AG20443 (cell line): ENCODE data around the gene FFAR4.
A peak's percentile ranks its signal among the peaks of the same experiment; 100 is the strongest.

Experiments used
- DNase-seq: peaks from one replicate; pipeline ENCODE4 v3.0.0; 2012; ENCODE audit warnings: low spot score, mixed read lengths

Gene FFAR4

DNA sequence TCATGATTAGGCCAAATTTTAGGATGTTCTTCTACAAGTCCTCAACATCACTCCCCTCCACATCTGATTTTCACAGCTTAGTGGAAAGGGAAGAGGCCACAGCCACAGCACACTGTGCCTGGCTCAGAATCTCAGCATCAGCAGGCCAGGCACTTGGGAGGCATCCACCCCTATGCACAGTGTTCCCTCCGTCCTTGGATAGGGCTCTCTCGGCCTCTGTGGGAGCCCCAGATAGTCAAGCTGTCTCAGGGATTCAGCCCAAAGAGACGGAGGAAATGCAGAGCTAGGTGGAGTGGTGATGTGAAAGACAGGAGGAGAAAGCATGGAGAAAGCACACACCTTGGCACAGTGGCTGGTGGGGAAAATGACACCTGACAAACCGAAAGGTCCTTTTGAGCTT lies 33.3 kb downstream of the FFAR4 start:
- DNase-seq: no peak

GRCh38 chr10:93600446-93601145 lies 34.1 kb downstream of the FFAR4 start:
- DNase-seq: peak; percentile 63

DNA sequence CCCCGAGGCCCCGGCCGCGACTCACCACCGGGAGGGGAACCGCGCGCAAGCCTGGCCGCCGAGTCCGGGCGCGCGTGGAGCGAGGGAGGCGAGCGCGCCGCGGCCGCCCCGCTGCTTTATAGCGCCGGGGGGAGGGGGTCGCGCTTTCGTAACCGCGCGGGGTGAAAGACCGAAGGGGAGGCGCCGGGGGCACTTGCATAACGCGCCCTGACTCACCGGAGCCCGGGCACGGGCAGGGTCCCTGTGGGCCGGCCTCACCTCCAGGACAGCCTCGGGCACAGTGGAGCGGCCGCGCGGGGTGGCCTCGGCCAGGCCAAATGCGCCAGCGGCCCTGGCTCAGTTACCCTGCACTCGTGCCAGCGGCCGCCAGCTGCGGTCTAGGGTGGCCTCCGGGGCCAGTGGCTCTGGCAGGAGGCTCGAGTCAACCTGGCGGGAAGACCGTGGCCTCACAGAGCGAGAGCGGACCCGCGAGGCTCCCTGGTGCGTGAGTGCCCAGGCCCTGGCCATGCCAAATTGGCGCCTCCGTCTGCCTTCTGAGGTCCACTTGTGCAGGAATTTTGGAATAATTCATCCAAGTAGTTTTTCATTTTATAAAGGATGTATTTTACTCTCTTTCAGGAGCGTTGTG lies 34.8 kb downstream of the FFAR4 start, which contains the start of gene RBP4:
Gene RBP4, minus strand, starts transcription at position 90 of the 628 bp plus-strand sequence. CDS start 207 bp downstream, outside the sequence.
- peak; percentile 43 for DNase-seq

DNA sequence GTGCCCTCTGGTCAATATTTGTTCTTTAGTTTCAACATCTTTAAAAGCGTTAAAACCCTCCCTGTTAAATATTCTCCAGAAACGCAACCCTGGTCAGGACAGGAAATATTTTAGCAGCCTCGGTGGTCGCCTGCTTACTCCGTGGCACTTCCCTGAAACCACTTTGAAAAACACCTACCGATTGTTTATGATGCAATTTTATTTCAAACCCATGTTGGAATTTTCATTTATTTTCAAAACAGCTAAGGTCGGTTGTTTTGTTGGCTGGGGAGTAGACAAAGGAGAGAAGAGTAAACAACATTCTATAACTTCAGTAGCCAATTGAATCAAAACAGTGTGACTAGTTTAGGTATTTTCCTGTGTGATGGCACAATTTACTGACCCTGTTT lies 35.3 kb downstream of the FFAR4 start:
- no peak for DNase-seq

DNA sequence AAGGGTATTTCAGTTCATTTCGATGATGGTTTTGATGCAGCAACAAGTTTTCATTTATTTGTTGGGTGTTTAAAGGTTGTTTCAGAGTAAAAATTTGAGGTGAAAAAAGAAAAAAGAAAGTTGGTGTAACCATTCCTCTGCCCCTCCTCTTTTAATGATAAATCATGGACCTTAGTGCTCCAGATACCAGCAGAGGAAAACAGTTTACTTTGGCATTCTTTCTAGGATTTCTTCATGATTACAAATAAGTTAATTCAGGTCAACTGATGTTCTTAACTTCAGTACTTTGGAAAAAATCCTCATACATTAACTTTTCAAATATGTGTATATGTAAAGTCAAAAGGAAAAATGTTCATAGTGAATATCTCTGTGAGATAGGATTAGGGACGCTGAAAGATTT lies 36.6 kb downstream of the FFAR4 start:
- no peak for DNase-seq

- no peak for DNase-seq
Observed at GRCh38 chr10:93604146-93604545, 37.7 kb downstream of the FFAR4 start.

DNA sequence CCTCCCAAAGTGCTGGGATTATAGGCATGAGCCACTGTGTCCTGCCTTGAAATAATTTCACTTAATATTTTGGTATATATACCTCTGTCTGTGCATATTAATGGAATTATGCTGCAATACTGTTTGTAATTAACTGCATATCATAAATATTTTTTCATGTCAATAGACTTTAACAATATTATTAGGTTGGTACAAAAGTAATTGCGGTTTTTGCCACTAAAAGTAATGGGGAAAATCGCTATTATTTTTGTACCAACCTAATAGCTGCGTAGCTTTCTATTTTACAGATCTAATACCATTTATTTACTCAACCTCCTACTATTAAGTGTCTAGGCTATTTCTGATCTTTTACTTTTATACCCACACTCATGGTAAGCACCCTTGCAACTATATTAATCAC lies 42.0 kb downstream of the FFAR4 start:
- DNase-seq: no peak

DNA sequence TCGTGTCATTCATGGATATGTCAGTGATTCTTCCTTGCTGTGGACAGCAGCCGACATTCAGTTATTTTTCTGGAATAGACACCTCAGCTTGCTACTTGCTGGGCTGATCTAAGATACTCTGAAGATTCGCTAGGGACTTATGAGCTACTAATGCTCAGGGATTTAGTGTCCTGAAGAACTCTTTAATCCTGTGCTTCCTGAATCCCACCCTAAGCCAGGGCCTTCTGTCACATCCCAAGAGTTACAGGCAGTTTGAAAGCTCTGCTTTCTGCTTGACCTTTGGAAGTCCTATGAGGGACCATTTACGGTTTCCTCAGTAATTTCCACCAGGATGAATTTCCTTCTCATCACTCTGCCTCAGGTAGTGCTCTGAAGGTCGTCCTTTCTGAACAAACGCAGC lies 45.8 kb downstream of the FFAR4 start, which contains the start of gene PDE6C:
Gene PDE6C, plus strand, starts transcription at position 227 of the 400 bp plus-strand sequence. CDS start 189 bp downstream, outside the sequence.
- DNase-seq: no peak

GRCh38 chr10:93613126-93613525 lies 46.7 kb downstream of the FFAR4 start:
- DNase-seq: no peak

GRCh38 chr10:93614101-93614825 lies 47.8 kb downstream of the FFAR4 start:
- DNase-seq: no peak

GRCh38 chr10:93615576-93616235 lies 49.2 kb downstream of the FFAR4 start:
- DNase-seq: no peak

GRCh38 chr10:93620925-93621324 lies 54.5 kb downstream of the FFAR4 start:
- DNase-seq: no peak

DNA sequence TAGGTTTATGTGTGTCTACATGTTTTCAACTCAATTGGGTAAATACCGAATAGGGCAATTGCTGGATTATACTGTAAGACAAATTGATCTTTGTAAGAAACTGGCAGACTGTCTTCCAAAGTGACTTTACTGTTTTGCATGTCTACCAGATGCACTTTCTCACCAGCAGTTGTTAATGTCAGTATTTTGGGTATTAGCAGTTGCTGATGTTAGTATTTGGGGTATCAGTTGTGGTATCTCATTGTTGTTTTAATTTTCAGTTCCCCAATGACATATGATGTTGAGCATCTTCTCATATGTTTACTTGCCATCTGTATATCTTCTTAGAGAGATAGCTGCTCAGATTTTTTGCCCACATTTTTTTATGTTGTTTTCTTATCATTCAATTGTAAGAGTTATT lies 56.5 kb downstream of the FFAR4 start:
- no peak for DNase-seq

- no peak for DNase-seq
Observed at GRCh38 chr10:93628858-93629257, 62.4 kb downstream of the FFAR4 start.

- no peak for DNase-seq
Observed at GRCh38 chr10:93629647-93630305, 63.3 kb downstream of the FFAR4 start.

DNA sequence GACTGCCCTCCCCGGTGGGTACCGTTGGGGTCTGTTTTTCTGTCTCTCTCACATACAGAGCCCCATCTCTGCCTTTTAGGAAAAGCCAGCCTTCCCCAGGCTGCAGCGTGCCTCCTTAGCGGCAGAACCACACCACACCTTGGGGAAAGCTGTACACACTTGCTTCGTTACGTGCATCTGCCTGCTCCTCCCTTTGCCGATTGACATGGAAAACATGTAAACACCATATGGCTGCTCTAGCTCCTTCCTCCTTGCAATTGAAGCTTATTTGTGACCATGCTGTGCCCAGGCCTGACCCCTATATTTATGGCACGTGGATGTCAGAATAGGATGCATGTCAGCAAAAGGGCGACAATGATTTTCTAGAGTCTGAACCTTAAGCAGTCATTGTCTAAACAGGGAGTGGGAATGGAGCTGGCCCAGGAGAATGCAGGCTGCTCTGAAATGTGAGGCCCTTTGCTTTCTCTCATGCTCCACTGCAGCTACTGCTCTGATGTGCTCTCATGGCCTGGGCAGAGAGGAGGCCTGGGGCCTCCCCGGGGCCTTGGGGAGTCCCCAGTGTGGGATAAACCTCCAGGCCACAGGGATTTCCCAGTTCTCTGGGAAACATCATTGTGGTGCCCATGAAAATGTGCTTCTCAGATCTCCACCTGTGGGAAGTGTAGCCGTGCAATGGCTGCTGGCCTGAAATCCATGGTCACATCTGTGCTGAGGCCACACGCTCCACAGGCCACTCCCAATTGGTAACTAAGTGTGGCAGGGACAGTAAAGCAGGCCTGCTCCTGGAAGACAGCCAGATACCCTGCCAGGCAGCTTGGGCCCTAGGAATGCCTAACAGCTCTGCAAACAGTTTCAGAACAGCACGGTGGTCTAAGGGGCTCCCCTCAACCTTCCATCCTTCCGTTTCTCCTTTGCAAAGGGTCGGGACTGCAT lies 64.4 kb downstream of the FFAR4 start:
- DNase-seq: no peak
